Measurements from ENCODE around the gene MRPS5.
A peak's percentile ranks its signal among the peaks of the same experiment; 100 is the strongest.
"Not testable (repeated sequence)": the region's sequence is repeated elsewhere in the genome, so short reads cannot be mapped to it uniquely, and the experiment has no call there.

The MRPS5 gene

DNA sequence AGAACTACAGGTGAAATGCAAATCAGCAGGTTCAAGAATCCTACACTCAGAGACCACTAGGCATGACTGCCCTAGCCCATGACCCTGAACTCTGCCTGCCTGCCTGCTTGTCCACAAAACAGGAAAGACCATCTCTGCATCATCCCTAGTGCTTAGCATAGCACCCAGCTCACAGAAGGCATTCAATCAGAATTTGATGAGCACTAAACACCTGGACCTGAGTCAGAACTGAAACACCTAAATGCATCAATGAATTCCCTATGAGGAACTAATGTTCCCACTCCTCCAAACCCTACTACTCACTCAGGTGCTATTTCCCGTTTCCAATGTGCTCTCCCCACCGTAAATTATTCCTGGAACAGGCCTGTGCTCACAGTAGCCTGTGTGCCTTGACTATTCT, 21.7 kb downstream of the MRPS5 start:
- no peak overlapping the region for H3K4me3 ChIP-seq (ENCODE audit: low read length)
- TF ChIP-seq, protein P1, sequence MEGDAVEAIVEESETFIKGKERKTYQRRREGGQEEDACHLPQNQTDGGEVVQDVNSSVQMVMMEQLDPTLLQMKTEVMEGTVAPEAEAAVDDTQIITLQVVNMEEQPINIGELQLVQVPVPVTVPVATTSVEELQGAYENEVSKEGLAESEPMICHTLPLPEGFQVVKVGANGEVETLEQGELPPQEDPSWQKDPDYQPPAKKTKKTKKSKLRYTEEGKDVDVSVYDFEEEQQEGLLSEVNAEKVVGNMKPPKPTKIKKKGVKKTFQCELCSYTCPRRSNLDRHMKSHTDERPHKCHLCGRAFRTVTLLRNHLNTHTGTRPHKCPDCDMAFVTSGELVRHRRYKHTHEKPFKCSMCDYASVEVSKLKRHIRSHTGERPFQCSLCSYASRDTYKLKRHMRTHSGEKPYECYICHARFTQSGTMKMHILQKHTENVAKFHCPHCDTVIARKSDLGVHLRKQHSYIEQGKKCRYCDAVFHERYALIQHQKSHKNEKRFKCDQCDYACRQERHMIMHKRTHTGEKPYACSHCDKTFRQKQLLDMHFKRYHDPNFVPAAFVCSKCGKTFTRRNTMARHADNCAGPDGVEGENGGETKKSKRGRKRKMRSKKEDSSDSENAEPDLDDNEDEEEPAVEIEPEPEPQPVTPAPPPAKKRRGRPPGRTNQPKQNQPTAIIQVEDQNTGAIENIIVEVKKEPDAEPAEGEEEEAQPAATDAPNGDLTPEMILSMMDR (IDR thresholded peaks at IDR 0.05; ENCODE audit: insufficient read depth, low read depth, low read length, missing control alignments): no peak
- DNase-seq (ENCODE audit: low read depth): no peak

DNA sequence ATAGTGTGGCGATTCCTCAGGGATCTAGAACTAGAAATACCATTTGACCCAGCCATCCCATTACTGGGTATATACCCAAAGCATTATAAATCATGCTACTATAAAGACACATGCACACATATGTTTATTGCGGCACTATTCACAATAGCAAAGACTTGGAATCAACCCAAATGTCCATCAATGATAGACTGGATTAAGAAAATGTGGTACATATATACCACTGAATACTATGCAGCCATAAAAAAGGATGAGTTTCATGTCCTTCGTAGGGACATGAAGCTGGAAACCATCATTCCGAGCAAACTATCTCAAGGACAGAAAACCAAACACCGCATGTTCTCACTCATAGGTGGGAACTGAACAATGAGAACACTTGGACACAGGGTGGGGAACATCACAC, 23.3 kb downstream of the MRPS5 start:
- not testable (repeated sequence) for H3K4me3 ChIP-seq (ENCODE audit: low read length); DNase-seq (ENCODE audit: low read depth)

DNA sequence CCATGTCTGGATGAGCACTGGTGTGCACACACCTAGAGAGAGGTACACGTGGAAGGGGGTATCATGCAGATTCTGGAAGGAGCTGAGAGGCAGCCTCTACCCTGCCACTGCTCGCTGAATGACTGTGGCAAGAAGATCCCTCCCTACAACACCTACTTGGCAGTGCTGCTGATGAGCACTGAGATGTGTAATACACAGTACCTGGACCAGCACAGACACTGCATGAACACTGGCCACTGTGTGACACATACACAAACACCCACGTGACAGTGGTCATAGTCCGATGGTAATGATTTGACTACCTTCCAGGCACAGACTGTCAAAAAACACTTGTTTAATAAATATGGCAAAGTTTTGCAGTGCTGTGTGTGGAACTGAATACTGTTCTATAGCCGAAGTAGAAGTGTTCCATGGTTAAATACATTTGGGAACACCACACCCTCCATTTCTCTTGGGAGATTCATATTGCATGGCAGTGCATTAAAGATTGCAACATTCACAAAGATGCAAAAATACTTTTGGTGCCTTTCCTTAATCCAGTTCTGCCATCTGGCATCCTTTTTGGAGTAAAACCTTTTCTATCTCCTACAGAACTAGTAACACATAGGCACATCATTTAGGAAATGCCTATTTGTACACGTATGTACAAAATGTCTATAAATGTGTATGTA, 29.6 kb downstream of the MRPS5 start:
- TF ChIP-seq, protein P1 (IDR thresholded peaks at IDR 0.05; ENCODE audit: insufficient read depth, low read depth, low read length, missing control alignments): no peak
- H3K4me3 ChIP-seq (ENCODE audit: low read length): no peak overlapping the region
- no peak for DNase-seq (ENCODE audit: low read depth)

DNA sequence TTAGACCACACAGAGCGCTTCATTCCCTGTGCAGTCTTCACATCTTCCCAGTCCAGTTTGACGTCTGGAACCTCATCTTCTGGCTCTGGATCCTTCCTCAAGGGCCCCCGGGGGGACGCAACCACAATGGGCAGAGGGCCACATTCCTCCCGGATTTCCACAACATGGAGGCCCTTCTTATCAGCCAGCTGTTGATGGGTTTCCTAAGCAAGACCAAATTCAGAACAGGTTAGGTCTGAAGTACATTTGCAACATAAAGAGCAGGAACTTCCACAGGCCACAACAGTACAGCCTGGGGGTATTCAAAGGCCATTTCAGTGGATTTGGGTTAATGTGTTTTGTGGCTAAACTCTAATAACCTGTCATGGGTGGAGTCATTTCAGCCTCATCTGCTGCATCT, 34.2 kb downstream of the MRPS5 start:
- H3K4me3 ChIP-seq (ENCODE audit: low read length): no peak overlapping the region
- TF ChIP-seq, protein P1 (IDR thresholded peaks at IDR 0.05; ENCODE audit: insufficient read depth, low read depth, low read length, missing control alignments): no peak
- no peak for DNase-seq (ENCODE audit: low read depth)

DNA sequence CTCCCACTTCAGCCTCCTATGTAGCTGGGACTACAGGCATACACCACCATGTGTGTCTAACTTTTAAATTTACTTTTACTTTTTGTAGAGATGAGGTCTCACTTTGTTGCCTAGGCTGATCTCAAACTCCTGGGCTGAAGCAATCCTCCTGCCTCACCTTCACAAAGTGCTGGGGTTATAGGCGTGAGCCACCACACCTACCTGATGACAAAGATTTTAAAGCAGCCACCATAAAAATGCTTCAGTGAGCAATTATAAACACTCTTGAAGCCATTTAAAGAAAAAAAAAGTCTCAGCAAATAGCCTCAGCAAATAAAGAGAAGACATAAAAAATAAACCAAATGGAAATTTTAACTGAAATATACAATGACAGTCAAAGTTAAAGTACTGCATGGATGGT, 35.6 kb downstream of the MRPS5 start:
- TF ChIP-seq, protein P1 (IDR thresholded peaks at IDR 0.05; ENCODE audit: insufficient read depth, low read depth, low read length, missing control alignments): no peak
- no peak overlapping the region for H3K4me3 ChIP-seq (ENCODE audit: low read length)
- DNase-seq (ENCODE audit: low read depth): no peak

DNA sequence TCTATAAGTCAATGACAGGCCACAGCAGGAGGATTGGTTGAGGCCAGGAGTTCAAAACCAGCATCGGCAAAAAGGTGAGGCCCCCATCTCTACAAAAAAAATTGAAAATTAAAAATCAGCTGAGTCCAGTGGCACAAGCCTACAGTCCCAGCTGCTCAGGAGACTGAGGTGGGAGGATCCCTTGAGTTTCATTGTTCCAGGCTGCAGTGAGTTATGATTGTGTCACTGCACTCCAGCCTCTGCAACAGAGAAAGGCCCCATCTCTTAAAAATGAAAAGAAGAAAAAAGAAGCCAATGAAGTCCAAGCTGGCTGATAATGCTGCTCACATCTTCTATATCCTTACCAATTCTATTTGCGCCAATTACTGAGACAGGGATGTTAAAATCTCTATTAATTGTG, 39.1 kb downstream of the MRPS5 start:
- DNase-seq (ENCODE audit: low read depth): peak; percentile 36
- TF ChIP-seq, protein P1 (IDR thresholded peaks at IDR 0.05; ENCODE audit: insufficient read depth, low read depth, low read length, missing control alignments): no peak
- no peak overlapping the region for H3K4me3 ChIP-seq (ENCODE audit: low read length)

DNA sequence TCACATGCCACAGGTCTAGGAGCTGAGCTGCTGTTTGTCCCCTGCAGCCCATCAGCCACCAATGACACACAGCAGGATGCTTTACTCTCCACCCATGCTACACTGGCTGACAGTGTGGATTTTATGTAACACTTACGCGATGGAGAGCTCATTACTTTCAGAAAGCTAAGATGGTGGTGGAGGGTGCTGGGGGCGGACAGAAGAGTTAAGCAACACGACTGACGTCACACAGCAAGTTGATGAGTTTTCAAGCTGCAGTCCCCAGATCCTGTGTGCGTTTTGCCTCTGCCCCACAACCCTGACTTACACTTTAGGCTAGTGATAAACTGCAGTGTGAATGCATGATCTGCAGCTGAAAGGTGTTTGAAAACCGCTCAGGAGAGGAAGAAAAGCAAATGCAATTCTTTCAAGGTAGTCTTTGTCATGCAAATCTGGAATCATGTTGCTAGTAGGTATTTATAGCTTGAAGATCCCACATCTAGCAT, 42.4 kb downstream of the MRPS5 start:
- no peak overlapping the region for H3K4me3 ChIP-seq (ENCODE audit: low read length)
- TF ChIP-seq, protein P1 (IDR thresholded peaks at IDR 0.05; ENCODE audit: insufficient read depth, low read depth, low read length, missing control alignments): no peak
- no peak for DNase-seq (ENCODE audit: low read depth)
